ENCODE results near the gene NCKAP5. TPM values are rescaled to one million over a fixed set of nuclear protein-coding genes. Genes with fewer than 3 reads are reported as not detected.

The NCKAP5 gene
- total RNA-seq, 1 experiment from 2014 or later: 3.2 TPM

DNA sequence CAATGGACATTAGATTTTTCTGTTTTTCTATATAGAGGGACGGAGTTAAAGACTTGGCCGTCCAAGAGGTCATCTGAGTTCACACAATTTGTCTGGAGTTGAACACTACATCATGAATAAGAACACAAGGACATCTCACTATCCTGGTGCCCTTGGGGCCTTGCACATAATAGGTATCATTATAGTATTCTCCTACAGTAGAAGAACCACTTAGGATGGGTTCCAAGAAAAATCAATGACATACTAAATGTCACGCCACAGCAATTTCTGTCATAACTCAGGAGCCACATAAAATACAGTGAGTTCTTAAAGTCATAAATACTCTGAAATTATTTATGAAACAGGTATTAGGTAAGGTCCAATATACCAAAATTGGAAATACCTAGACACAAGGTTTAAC, 154.4 kb downstream of the NCKAP5 start:
- intact Hi-C loops (cut with micrococcal nuclease): no loop called here
- Histone ChIP-seq H3K4me1 (ENCODE audit: insufficient read depth, low read length) (peaks cover 13% of the 10 kb centered on the region), H3K27ac (ENCODE audit: low read length) (no peak overlapping the region), H3K79me2 (ENCODE audit: low read length) (no peaks in the 10 kb centered on the region), H3K9me3 (ENCODE audit: low read length) (no peaks in the 10 kb centered on the region), H3F3A (ENCODE audit: low read length, unreplicated experiment) (no peaks in the 10 kb centered on the region), H2AFZ (ENCODE audit: low read length) (no peak overlapping the region), H3K4me2 (ENCODE audit: low read length) (no peak overlapping the region), H3K27me3 (ENCODE audit: low read length) (no peaks in the 10 kb centered on the region), H4K20me1 (ENCODE audit: low read length) (no peaks in the 10 kb centered on the region), H3K4me3 (ENCODE audit: low read length) (no peak overlapping the region), H3K9ac (ENCODE audit: low read length) (no peak overlapping the region), H3K9me2 (replicated peaks; ENCODE audit: low read length) (no peaks in the 10 kb centered on the region), H3K36me3 (ENCODE audit: low read depth, low read length) (no peaks in the 10 kb centered on the region)
- no TSS peak for BruUV-seq (replicated peaks)
- ATAC-seq (no peak), DNase-seq (no peak)
- POLR2A ChIA-PET (ENCODE audit: unreplicated experiment): no interaction called here
- CTCF ChIA-PET: no interaction called here
- TF ChIP-seq EZH2phosphoT487 (IDR thresholded peaks at IDR 0.05; ENCODE audit: borderline replicate concordance, low read length): no peak
- TF ChIP-seq EZH2 (IDR thresholded peaks at IDR 0.05; ENCODE audit: low read length, unreplicated experiment): no peak
- TF ChIP-seq, protein P1, sequence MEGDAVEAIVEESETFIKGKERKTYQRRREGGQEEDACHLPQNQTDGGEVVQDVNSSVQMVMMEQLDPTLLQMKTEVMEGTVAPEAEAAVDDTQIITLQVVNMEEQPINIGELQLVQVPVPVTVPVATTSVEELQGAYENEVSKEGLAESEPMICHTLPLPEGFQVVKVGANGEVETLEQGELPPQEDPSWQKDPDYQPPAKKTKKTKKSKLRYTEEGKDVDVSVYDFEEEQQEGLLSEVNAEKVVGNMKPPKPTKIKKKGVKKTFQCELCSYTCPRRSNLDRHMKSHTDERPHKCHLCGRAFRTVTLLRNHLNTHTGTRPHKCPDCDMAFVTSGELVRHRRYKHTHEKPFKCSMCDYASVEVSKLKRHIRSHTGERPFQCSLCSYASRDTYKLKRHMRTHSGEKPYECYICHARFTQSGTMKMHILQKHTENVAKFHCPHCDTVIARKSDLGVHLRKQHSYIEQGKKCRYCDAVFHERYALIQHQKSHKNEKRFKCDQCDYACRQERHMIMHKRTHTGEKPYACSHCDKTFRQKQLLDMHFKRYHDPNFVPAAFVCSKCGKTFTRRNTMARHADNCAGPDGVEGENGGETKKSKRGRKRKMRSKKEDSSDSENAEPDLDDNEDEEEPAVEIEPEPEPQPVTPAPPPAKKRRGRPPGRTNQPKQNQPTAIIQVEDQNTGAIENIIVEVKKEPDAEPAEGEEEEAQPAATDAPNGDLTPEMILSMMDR (conservative IDR thresholded peaks at IDR 0.05; ENCODE audit: low read depth, low read length): no peak

DNA sequence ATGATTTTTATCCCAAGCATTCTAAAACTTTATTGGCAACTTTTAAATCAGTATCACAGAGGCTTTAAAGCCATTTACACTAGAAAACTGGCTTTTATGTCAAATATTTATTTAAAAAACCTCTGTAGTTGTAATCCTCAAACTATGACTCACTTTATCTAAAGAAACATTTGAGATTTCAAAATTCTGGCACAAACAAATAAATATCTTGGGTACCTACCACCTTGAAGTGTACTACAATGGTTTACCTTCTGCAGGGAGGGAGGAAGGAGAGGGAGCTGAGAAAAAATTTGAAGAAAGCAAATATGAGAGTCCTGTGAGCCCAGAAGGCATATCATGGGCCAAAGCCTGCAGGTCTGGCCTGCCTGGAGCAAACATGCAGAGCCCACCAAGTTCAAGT, 155.6 kb downstream of the NCKAP5 start:
- peak; percentile 42 for ATAC-seq
- peak; percentile 34 for DNase-seq
- Histone ChIP-seq H3K9me2 (replicated peaks; ENCODE audit: low read length) (no peaks in the 10 kb centered on the region), H3K9me3 (ENCODE audit: low read length) (no peaks in the 10 kb centered on the region), H4K20me1 (ENCODE audit: low read length) (no peaks in the 10 kb centered on the region), H2AFZ (ENCODE audit: low read length) (no peak overlapping the region), H3K27me3 (ENCODE audit: low read length) (no peaks in the 10 kb centered on the region), H3K27ac (ENCODE audit: low read length) (no peak overlapping the region), H3K36me3 (ENCODE audit: low read depth, low read length) (no peaks in the 10 kb centered on the region), H3K4me1 (ENCODE audit: insufficient read depth, low read length) (peaks cover 13% of the 10 kb centered on the region), H3K9ac (ENCODE audit: low read length) (no peak overlapping the region), H3K4me3 (ENCODE audit: low read length) (no peak overlapping the region), H3F3A (ENCODE audit: low read length, unreplicated experiment) (no peaks in the 10 kb centered on the region), H3K79me2 (ENCODE audit: low read length) (no peaks in the 10 kb centered on the region), H3K4me2 (ENCODE audit: low read length) (no peak overlapping the region)
- ChIA-PET POLR2A (ENCODE audit: unreplicated experiment) (interaction anchor here (0.5 kb wide), 1 partner anchor 78 kb away, joined by 3 read pairs; no protein-coding TSS in a partner anchor), CTCF (no interaction called here)
- no peak for TF ChIP-seq EZH2 (IDR thresholded peaks at IDR 0.05; ENCODE audit: low read length, unreplicated experiment)
- TF ChIP-seq EZH2phosphoT487 (IDR thresholded peaks at IDR 0.05; ENCODE audit: borderline replicate concordance, low read length): no peak
- TF ChIP-seq, protein P1 (conservative IDR thresholded peaks at IDR 0.05; ENCODE audit: low read depth, low read length): no peak
- no TSS peak for BruUV-seq (replicated peaks)
- intact Hi-C loops (cut with micrococcal nuclease): no loop called here

DNA sequence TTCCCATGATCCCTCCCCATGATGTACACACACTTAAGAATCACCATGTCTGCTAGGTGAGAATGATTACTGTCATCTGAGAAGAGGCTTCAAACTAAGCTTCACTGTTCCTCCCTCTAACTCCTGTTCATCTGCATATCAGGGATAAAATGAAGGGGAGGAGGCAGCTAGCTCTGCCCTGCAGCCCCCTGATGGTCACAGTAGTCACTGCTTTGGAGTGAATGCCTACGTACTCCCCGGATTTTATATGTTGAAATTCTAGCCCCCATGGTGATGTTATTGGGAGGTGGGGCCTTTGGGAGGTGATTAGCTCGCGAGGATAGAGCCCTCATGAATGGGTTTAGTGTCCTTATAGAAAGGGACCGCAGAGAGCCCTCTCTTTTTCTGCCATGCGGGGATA, 156.4 kb downstream of the NCKAP5 start:
- DNase-seq: no peak
- H2AFZ ChIP-seq (ENCODE audit: low read length): no peak overlapping the region
- CTCF ChIA-PET: no interaction called here
- no peaks in the 10 kb centered on the region for H3K9me3 ChIP-seq (ENCODE audit: low read length)
- no peak overlapping the region for H3K9ac ChIP-seq (ENCODE audit: low read length)
- no peak overlapping the region for H3K4me2 ChIP-seq (ENCODE audit: low read length)
- no peak for ATAC-seq
- H3K9me2 ChIP-seq (replicated peaks; ENCODE audit: low read length): no peaks in the 10 kb centered on the region
- TF ChIP-seq, protein P1 (conservative IDR thresholded peaks at IDR 0.05; ENCODE audit: low read depth, low read length): 0 out of 2 replicates have a peak, but pooled peaks have one; percentile 13
- TF ChIP-seq EZH2 (IDR thresholded peaks at IDR 0.05; ENCODE audit: low read length, unreplicated experiment): no peak
- no peaks in the 10 kb centered on the region for H3K79me2 ChIP-seq (ENCODE audit: low read length)
- intact Hi-C loops (cut with micrococcal nuclease): no loop called here
- no peaks in the 10 kb centered on the region for H3K27me3 ChIP-seq (ENCODE audit: low read length)
- BruUV-seq (replicated peaks): no TSS peak
- no peaks in the 10 kb centered on the region for H3F3A ChIP-seq (ENCODE audit: low read length, unreplicated experiment)
- no peaks in the 10 kb centered on the region for H4K20me1 ChIP-seq (ENCODE audit: low read length)
- POLR2A ChIA-PET (ENCODE audit: unreplicated experiment): no interaction called here
- no peak overlapping the region for H3K27ac ChIP-seq (ENCODE audit: low read length)
- H3K4me3 ChIP-seq (ENCODE audit: low read length): no peak overlapping the region
- peaks cover 13% of the 10 kb centered on the region for H3K4me1 ChIP-seq (ENCODE audit: insufficient read depth, low read length)
- no peaks in the 10 kb centered on the region for H3K36me3 ChIP-seq (ENCODE audit: low read depth, low read length)

All from PC-3 (cell line).